B cell (primary cell): ENCODE results near the gene PRAME. TPM values are rescaled to one million over a fixed set of nuclear protein-coding genes. Genes with fewer than 3 reads are reported as not detected.

Experiments used
- ATAC-seq: fragments of 200-7000 bp; cut with Tn5 transposase; one replicate; pipeline ENCODE4 v1.10.0; 2021; ENCODE audit warnings: low read depth, mild to moderate bottlenecking, moderate number of reproducible peaks, moderate library complexity
- CTCF ChIA-PET: fragments of 350-600 bp; sonication (Branson Sonifier 250); formaldehyde crosslinking; loops from one replicate; lab custom pipeline; 2021; ENCODE audit warnings: antibody characterized with exemption, inconsistent platforms; lab: Charles Lee
- POLR2A ChIA-PET: fragments of 350-600 bp; sonication (Branson Sonifier 250); formaldehyde crosslinking; loops from one replicate; lab custom pipeline; 2021; ENCODE audit warnings: antibody characterized with exemption; lab: Charles Lee
- DNase-seq: peaks from one replicate; pipeline ENCODE4 v3.0.0; 2013
- H2AFZ ChIP-seq: 2 replicates; pipeline ENCODE4 v1.6.1; 2012; ENCODE audit warnings: mild to moderate bottlenecking, low read depth, low read length; ENCODE audit not compliant: insufficient read depth, poor library complexity, severe bottlenecking
- H3K27ac ChIP-seq, 2 donors: 1 replicate in 1 of 2; 2 replicates in 1 of 2; pipeline ENCODE4 v1.5.1; 2012 to 2013; ENCODE audit warnings: low read length in 2 of 2, mild to moderate bottlenecking in 2 of 2, moderate library complexity in 1 of 2
- H3K27me3 ChIP-seq, 4 experiments: fragments of 200-600 bp in 1 of 4; sonication (generic) in 1 of 4; replicated peaks in 1 of 4; 1 replicate in 2 of 4; 2 replicates in 2 of 4; pipeline versions ENCODE4 v1.6.1 to v1.7.0; 2013 to 2016; ENCODE audit warnings: low read length in 3 of 4, mild to moderate bottlenecking in 2 of 4, mixed read lengths in 1 of 4, moderate library complexity in 1 of 4; ENCODE audit not compliant: insufficient read depth in 4 of 4, control insufficient read depth in 3 of 4; ENCODE audit errors: control extremely low read depth in 1 of 4
- H3K36me3 ChIP-seq, 2 experiments: replicated peaks in 1 of 2; 1 replicate in 1 of 2; 2 replicates in 1 of 2; pipeline versions ENCODE4 v1.6.1 to v1.7.1; 2013; ENCODE audit warnings: low read length in 1 of 2; ENCODE audit not compliant: insufficient read depth in 2 of 2, control insufficient read depth in 1 of 2; ENCODE audit errors: control extremely low read depth in 1 of 2, extremely low read depth in 1 of 2
- H3K4me1 ChIP-seq, 2 donors: fragments of 200-600 bp in 1 of 2; sonication (generic) in 1 of 2; 1 replicate in 1 of 2; 2 replicates in 1 of 2; pipeline versions ENCODE4 v1.5.1 to v1.6.1; 2013 to 2017; ENCODE audit warnings: low read length in 2 of 2; ENCODE audit not compliant: control insufficient read depth in 2 of 2, insufficient read depth in 2 of 2
- H3K4me2 ChIP-seq: replicated peaks from 2 replicates; pipeline ENCODE3; 2012; ENCODE audit warnings: mild to moderate bottlenecking, low read depth, low read length; ENCODE audit not compliant: poor library complexity, severe bottlenecking
- H3K4me3 ChIP-seq, 5 experiments: fragments of 200-600 bp in 1 of 5; sonication (generic) in 1 of 5; 1 replicate in 3 of 5; 2 replicates in 2 of 5; pipeline versions ENCODE4 v1.5.1 to v1.7.0; 2011 to 2016; ENCODE audit warnings: low read length in 4 of 5, mild to moderate bottlenecking in 4 of 5, low read depth in 2 of 5, control low read depth in 1 of 5, moderate library complexity in 1 of 5; ENCODE audit not compliant: insufficient read depth in 1 of 5; ENCODE audit errors: control extremely low read depth in 1 of 5, extremely low read depth in 1 of 5
- H3K79me2 ChIP-seq: fragments of 200-600 bp; sonication (generic); one replicate; pipeline ENCODE4 v1.6.0; 2016; ENCODE audit warnings: low read length; ENCODE audit not compliant: control insufficient read depth, insufficient read depth
- H3K9ac ChIP-seq: fragments of 200-600 bp; sonication (generic); 2 replicates; pipeline ENCODE4 v1.6.1; 2017; ENCODE audit warnings: mild to moderate bottlenecking, low read length, moderate library complexity
- H3K9me3 ChIP-seq, 3 donors: one replicate each; pipeline versions ENCODE4 v1.6.1 to v1.7.1; 2013; ENCODE audit warnings: low read length in 2 of 3; ENCODE audit not compliant: control insufficient read depth in 2 of 3, insufficient read depth in 1 of 3; ENCODE audit errors: control extremely low read depth in 1 of 3
- H4K20me1 ChIP-seq: 2 replicates; pipeline ENCODE4 v1.6.0; 2012; ENCODE audit warnings: mild to moderate bottlenecking, low read length; ENCODE audit not compliant: insufficient read depth, control insufficient read depth, poor library complexity, severe bottlenecking
- H3K27ac Mint-ChIP-seq: one replicate; pipeline ENCODE4 v1.8.0; 2021; ENCODE audit warnings: mixed read lengths
- H3K27me3 Mint-ChIP-seq: one replicate; pipeline ENCODE4 v1.8.0; 2021; ENCODE audit warnings: mixed read lengths
- H3K4me1 Mint-ChIP-seq: one replicate; pipeline ENCODE4 v1.8.0; 2021; ENCODE audit warnings: mixed read lengths
- H3K4me3 Mint-ChIP-seq: one replicate; pipeline ENCODE4 v1.8.0; 2021; ENCODE audit warnings: mixed read lengths
- H3K9me3 Mint-ChIP-seq: one replicate; pipeline ENCODE4 v1.8.0; 2022; ENCODE audit warnings: mixed read lengths; ENCODE audit not compliant: insufficient read depth
- CTCF ChIP-seq: fragments of 200-600 bp; IDR thresholded peaks from one replicate; pipeline ENCODE4 v1.8.0; 2022; ENCODE audit warnings: antibody characterized with exemption, mild to moderate bottlenecking
- EZH2 ChIP-seq: IDR thresholded peaks from 2 replicates; pipeline ENCODE4 v1.6.1; 2012; ENCODE audit warnings: borderline replicate concordance, low read depth, mild to moderate bottlenecking, moderate library complexity, low read length; ENCODE audit not compliant: insufficient read depth, poor library complexity, severe bottlenecking
- WGBS: methylation state at CpG from one replicate; pipeline ENCODE4 v1.1.5; 2013; ENCODE audit warnings: missing lambda C conversion rate; ENCODE audit not compliant: insufficient coverage; 5-methylcytosine and 5-hydroxymethylcytosine counted together
- intact Hi-C: fragments of 100-400 bp; cut with micrococcal nuclease; formaldehyde crosslinking; loops from one replicate; pipeline ENCODE4 v1.10.0; 2022
- polyA plus RNA-seq: library from polyadenylated mRNA; depleted of rRNA; stranded (reverse); fragments of >200 nt; gene quantifications from 2 replicates; pipeline ENCODE4 v1.2.3, GENCODE V29; 2012
- total RNA-seq, 2 donors: library from RNA; stranded (reverse); fragments of 120-200 nt in 1 of 2; gene quantifications; 1 replicate in 1 of 2; 2 replicates in 1 of 2; pipeline versions ENCODE4 v1.2.3 to v1.2.4, GENCODE V29; 2013 to 2022

PRAME gene
- total and polyA plus RNA-seq, 2 donors (not counting 1 experiment from before 2014, with no cell fraction given): 0.63 TPM; not detected in 1

GRCh38 chr22:22513619-22514018, 45.4 kb downstream of the PRAME start:
- Histone ChIP-seq H3K4me2 (no peak overlapping the region), H3K9ac (no peak overlapping the region), H3K36me3 (no peaks in the 10 kb centered on the region), H2AFZ (no peak overlapping the region), H3K27ac (no peak overlapping the region), H3K9me3 (peaks cover 0 to 8% (median 5%) of the 10 kb centered on the region in 3 donors), H3K79me2 (no peaks in the 10 kb centered on the region), H4K20me1 (no peaks in the 10 kb centered on the region), H3K4me3 (no peak overlapping the region), H3K4me1 (peaks cover 0 to 5% of the 10 kb centered on the region in 2 donors), H3K27me3 (peaks cover 0 to 10% (median 4%) of the 10 kb centered on the region in 4 experiments)
- Mint-ChIP-seq H3K27ac (no peak overlapping the region), H3K9me3 (peaks cover 2% of the 10 kb centered on the region), H3K4me1 (peaks cover 1% of the 10 kb centered on the region), H3K4me3 (no peak overlapping the region), H3K27me3 (peaks cover 30% of the 10 kb centered on the region)
- ATAC-seq (no peak), DNase-seq (no peak)
- POLR2A ChIA-PET: no interaction called here
- CTCF ChIA-PET: no interaction called here
- intact Hi-C loops: no loop called here
- TF ChIP-seq EZH2: no peak
- no peak for TF ChIP-seq CTCF
- WGBS: 100% methylated on average over 2 of the region's 2 CpGs

GRCh38 chr22:22512951-22513350, 46.1 kb downstream of the PRAME start:
- intact Hi-C loops: no loop called here
- POLR2A ChIA-PET: no interaction called here

More at GRCh38 chr22:22512951-22513350, 46.1 kb downstream of the PRAME start:
- CTCF ChIA-PET: interaction anchor here (1.3 kb wide), 1 partner anchor 50 kb away, joined by 3 read pairs; no protein-coding TSS in a partner anchor
- Histone ChIP-seq H4K20me1 (no peaks in the 10 kb centered on the region), H3K4me2 (no peak overlapping the region), H3K27me3 (peaks cover 0 to 10% (median 4%) of the 10 kb centered on the region in 4 experiments), H2AFZ (no peak overlapping the region), H3K36me3 (no peaks in the 10 kb centered on the region), H3K27ac (no peak overlapping the region), H3K9ac (no peak overlapping the region), H3K9me3 (peaks cover 0 to 8% (median 5%) of the 10 kb centered on the region in 3 donors), H3K79me2 (no peaks in the 10 kb centered on the region), H3K4me3 (no peak overlapping the region), H3K4me1 (peaks cover 1 to 9% of the 10 kb centered on the region in 2 donors)
- ATAC-seq (no peak), DNase-seq (no peak)
- H3K27ac Mint-ChIP-seq: no peak overlapping the region
- H3K9me3 Mint-ChIP-seq: peaks cover 2% of the 10 kb centered on the region
- 90% methylated on average over 3 of the region's 5 CpGs for WGBS
- H3K4me1 Mint-ChIP-seq: peaks cover 2% of the 10 kb centered on the region
- no peak for TF ChIP-seq CTCF
- TF ChIP-seq EZH2: no peak
- peaks cover 30% of the 10 kb centered on the region for H3K27me3 Mint-ChIP-seq
- H3K4me3 Mint-ChIP-seq: no peak overlapping the region
